HG03565 (cell line): ENCODE measurements around the gene PRKCE.
A peak's percentile ranks its signal among the peaks of the same experiment; 100 is the strongest.

Source experiments
- ATAC-seq: cut with Tn5 transposase; IDR thresholded peaks from one replicate; pipeline ENCODE4 v1.9.1; 2021; ENCODE audit warnings: mild to moderate bottlenecking, moderate library complexity; ENCODE audit not compliant: unreplicated experiment

The PRKCE gene

GRCh38 chr2:45951025-45951727, 299.7 kb downstream of the PRKCE start:
- ATAC-seq = no peak

GRCh38 chr2:45952591-45952990, 301.1 kb downstream of the PRKCE start:
- no peak for ATAC-seq

GRCh38 chr2:45953376-45954027, 302.0 kb downstream of the PRKCE start:
- no peak for ATAC-seq

- ATAC-seq = no peak
These were observed 302.9 kb downstream of the PRKCE start for GRCh38 chr2:45954233-45954850.

GRCh38 chr2:45957533-45958227, 306.2 kb downstream of the PRKCE start:
- no peak for ATAC-seq

- ATAC-seq = no peak
These were observed 308.8 kb downstream of the PRKCE start for GRCh38 chr2:45960057-45960863.

GRCh38 chr2:45962177-45962921, 310.9 kb downstream of the PRKCE start:
- no peak for ATAC-seq

GRCh38 chr2:45963816-45964215, 312.3 kb downstream of the PRKCE start:
- ATAC-seq = no peak

- no peak for ATAC-seq
These were observed 312.9 kb downstream of the PRKCE start for GRCh38 chr2:45964223-45964841.

GRCh38 chr2:45964906-45965305, 313.4 kb downstream of the PRKCE start:
- no peak for ATAC-seq

GRCh38 chr2:45965871-45966498, 314.5 kb downstream of the PRKCE start:
- no peak for ATAC-seq

- no peak for ATAC-seq
These were observed 317.6 kb downstream of the PRKCE start for GRCh38 chr2:45968946-45969584.

- no peak for ATAC-seq
These were observed 322.0 kb downstream of the PRKCE start for GRCh38 chr2:45973426-45973825.

- peak; percentile 75 for ATAC-seq
These were observed 322.6 kb downstream of the PRKCE start for GRCh38 chr2:45974056-45974455.

GRCh38 chr2:45974762-45975408, 323.4 kb downstream of the PRKCE start:
- ATAC-seq = peak; percentile 56

GRCh38 chr2:45975752-45976517, 324.5 kb downstream of the PRKCE start:
- ATAC-seq = no peak

- no peak for ATAC-seq
These were observed 326.9 kb downstream of the PRKCE start for GRCh38 chr2:45978302-45978859.
